ENCODE results near the gene NOP10.
"Not testable (repeated sequence)": the region's sequence is repeated elsewhere in the genome, so short reads cannot be mapped to it uniquely, and the experiment has no call there.

Gene NOP10

GRCh38 chr15:34342737-34343575 is at the start of gene NOP10, which contains the start of gene NUTM1:
Gene NOP10, minus strand, starts transcription at chr15:34343136. Its CDS starts 63 bp downstream, at chr15:34343073.
Gene NUTM1, plus strand, starts transcription at chr15:34343315. Its CDS starts 382 bp downstream, at chr15:34343697.
- Mint-ChIP-seq H3K4me3 (no peak within 1 kb of the TSS), H3K9me3 (no peaks in the 10 kb centered on the region), H3K4me1 (ENCODE audit: low read depth) (peaks cover 24% of the 10 kb centered on the region), H3K36me3 (ENCODE audit: low read depth) (peaks cover 30% of the 10 kb centered on the region), H3K27ac (no peak within 1 kb of the TSS), H3K27me3 (ENCODE audit: low read depth) (no peaks in the 10 kb centered on the region)
- peak; percentile 93 for DNase-seq (ENCODE audit: low spot score)

- H3K4me3 Mint-ChIP-seq, H3K27ac Mint-ChIP-seq: not testable (repeated sequence)
Observed at GRCh38 chr15:34389594-34390086, 46.7 kb upstream of the NOP10 start.

DNA sequence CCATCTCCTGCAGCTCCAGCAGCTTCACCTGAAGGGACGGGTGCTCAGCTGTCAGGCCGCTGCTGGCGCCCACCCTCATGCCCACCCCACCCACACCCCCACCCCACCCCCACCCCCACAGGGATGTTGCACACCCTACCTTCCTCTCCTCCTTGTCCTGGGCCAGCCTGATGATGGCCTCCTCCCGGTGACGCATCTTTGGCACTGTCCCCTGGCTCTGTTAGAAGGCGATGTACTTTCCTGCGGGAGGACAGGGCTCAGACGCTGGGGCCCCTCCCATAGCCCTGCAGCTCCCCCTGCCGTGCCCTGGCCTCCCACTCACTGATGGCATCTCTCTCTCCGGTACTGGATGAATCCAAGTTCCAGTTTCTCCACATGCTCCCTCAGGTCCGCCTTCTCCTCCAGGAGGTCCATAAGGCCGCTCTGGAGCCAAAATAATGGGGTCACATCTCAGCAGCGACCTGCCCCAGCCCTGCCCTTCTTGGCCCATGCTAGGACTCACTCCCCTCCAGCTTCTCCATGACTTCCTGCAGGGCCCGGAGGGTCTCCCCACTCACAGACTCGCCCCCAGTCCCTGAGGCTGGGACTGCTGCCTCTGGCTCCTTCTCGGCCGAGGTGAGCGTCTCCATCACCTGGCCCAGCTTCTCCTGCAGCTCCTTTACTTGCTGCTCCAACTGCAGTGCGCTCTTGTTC is 39.0 kb upstream of the NOP10 start:
- DNase-seq (ENCODE audit: low spot score); H3K4me3 Mint-ChIP-seq; H3K36me3 Mint-ChIP-seq (ENCODE audit: low read depth); H3K4me1 Mint-ChIP-seq (ENCODE audit: low read depth); H3K27me3 Mint-ChIP-seq (ENCODE audit: low read depth); H3K9me3 Mint-ChIP-seq; H3K27ac Mint-ChIP-seq: not testable (repeated sequence)

More at GRCh38 chr15:34389594-34390086, 46.7 kb upstream of the NOP10 start:
- DNase-seq (ENCODE audit: low spot score); H3K36me3 Mint-ChIP-seq (ENCODE audit: low read depth); H3K4me1 Mint-ChIP-seq (ENCODE audit: low read depth); H3K9me3 Mint-ChIP-seq; H3K27me3 Mint-ChIP-seq (ENCODE audit: low read depth): not testable (repeated sequence)

- H3K4me3 Mint-ChIP-seq; H3K4me1 Mint-ChIP-seq (ENCODE audit: low read depth); H3K27ac Mint-ChIP-seq; DNase-seq (ENCODE audit: low spot score); H3K36me3 Mint-ChIP-seq (ENCODE audit: low read depth); H3K27me3 Mint-ChIP-seq (ENCODE audit: low read depth); H3K9me3 Mint-ChIP-seq: not testable (repeated sequence)
Observed at GRCh38 chr15:34380491-34380890, 37.6 kb upstream of the NOP10 start.

DNA sequence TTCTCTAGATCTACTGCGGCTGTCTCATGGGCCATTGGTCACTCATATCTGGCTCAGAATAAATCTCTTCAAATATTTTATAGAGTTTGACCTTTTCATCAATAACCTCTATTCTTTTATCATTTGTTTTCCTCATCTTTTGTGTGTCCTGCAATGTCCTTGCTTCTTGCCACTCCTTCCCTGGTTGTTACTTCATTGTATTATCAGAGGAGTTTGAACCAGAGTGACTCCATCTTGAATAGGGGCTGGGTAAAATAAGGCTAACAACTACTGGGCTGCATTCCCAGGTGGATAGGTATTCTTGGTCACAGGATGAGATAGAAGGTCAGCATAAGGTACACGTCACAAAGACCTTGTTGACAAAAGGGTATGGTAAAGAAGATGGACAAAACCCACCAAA is 33.9 kb upstream of the NOP10 start:
- no peaks in the 10 kb centered on the region for H3K27me3 Mint-ChIP-seq (ENCODE audit: low read depth)
- H3K4me3 Mint-ChIP-seq = no peak overlapping the region
- peaks cover 5% of the 10 kb centered on the region for H3K36me3 Mint-ChIP-seq (ENCODE audit: low read depth)
- H3K4me1 Mint-ChIP-seq (ENCODE audit: low read depth) = no peaks in the 10 kb centered on the region
- H3K27ac Mint-ChIP-seq = no peak overlapping the region
- H3K9me3 Mint-ChIP-seq = peaks cover under 1% of the 10 kb centered on the region
- DNase-seq (ENCODE audit: low spot score) = no peak

GRCh38 chr15:34375541-34375940 is 32.6 kb upstream of the NOP10 start:
- H3K9me3 Mint-ChIP-seq; H3K27ac Mint-ChIP-seq; H3K27me3 Mint-ChIP-seq (ENCODE audit: low read depth); DNase-seq (ENCODE audit: low spot score); H3K4me3 Mint-ChIP-seq; H3K4me1 Mint-ChIP-seq (ENCODE audit: low read depth): not testable (repeated sequence)
- peaks cover 10% of the 10 kb centered on the region for H3K36me3 Mint-ChIP-seq (ENCODE audit: low read depth)

DNA sequence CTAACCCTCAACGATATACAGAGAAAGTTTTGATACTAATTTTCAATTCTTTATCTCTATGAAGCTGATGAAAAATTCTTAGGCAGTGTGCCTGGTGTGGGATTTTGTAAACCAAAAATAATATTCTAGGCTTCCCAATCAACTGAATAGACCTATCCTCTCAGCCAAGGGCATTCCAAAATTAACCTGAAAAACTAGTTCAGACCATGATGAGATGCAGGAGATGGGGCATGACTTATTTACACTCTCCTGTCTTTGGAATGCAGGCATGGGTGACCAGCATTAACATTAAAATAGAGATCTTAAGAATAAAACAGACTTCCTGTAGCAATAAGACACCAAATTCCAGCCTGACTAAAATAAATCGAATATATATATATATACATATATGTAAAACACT is 31.9 kb upstream of the NOP10 start:
- peaks cover 3% of the 10 kb centered on the region for H3K4me1 Mint-ChIP-seq (ENCODE audit: low read depth)
- no peak for DNase-seq (ENCODE audit: low spot score)
- H3K4me3 Mint-ChIP-seq = no peak overlapping the region
- peaks cover 10% of the 10 kb centered on the region for H3K36me3 Mint-ChIP-seq (ENCODE audit: low read depth)
- H3K9me3 Mint-ChIP-seq = peaks cover 6% of the 10 kb centered on the region
- no peak overlapping the region for H3K27ac Mint-ChIP-seq
- H3K27me3 Mint-ChIP-seq (ENCODE audit: low read depth) = no peaks in the 10 kb centered on the region

- DNase-seq (ENCODE audit: low spot score) = no peak
- Mint-ChIP-seq H3K4me3 (no peak overlapping the region), H3K27me3 (ENCODE audit: low read depth) (no peaks in the 10 kb centered on the region), H3K9me3 (peaks cover 6% of the 10 kb centered on the region), H3K36me3 (ENCODE audit: low read depth) (peaks cover 6% of the 10 kb centered on the region), H3K4me1 (ENCODE audit: low read depth) (peaks cover 5% of the 10 kb centered on the region), H3K27ac (no peak overlapping the region)
Observed at GRCh38 chr15:34373951-34374350, 31.0 kb upstream of the NOP10 start.

GRCh38 chr15:34370643-34371042 is 27.7 kb upstream of the NOP10 start:
- H3K27ac Mint-ChIP-seq = no peak overlapping the region
- H3K4me3 Mint-ChIP-seq = no peak overlapping the region
- peaks cover 6% of the 10 kb centered on the region for H3K9me3 Mint-ChIP-seq
- peaks cover 8% of the 10 kb centered on the region for H3K36me3 Mint-ChIP-seq (ENCODE audit: low read depth)
- H3K27me3 Mint-ChIP-seq (ENCODE audit: low read depth) = no peaks in the 10 kb centered on the region
- H3K4me1 Mint-ChIP-seq (ENCODE audit: low read depth) = peaks cover 10% of the 10 kb centered on the region
- DNase-seq (ENCODE audit: low spot score) = no peak

DNA sequence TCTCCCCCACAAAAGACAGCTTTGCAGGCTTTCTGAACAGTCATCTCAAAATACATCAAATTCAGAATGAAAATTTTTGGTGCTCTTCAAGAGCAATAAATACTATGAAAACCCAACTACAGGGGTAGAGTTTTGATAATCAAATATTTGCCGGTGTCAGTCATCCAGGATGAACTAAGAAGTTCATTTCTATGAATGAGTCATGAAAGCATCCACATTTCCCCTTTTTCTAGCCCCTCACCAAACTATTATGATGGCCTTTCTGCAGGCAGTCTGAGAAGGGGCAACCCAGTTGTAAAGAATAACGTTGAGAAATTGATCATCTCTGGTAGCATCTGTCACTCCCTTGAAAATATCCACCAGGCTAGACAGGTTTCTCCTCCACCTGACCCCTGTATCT is 27.2 kb upstream of the NOP10 start:
- peaks cover 6% of the 10 kb centered on the region for H3K9me3 Mint-ChIP-seq
- H3K4me1 Mint-ChIP-seq (ENCODE audit: low read depth) = peaks cover 15% of the 10 kb centered on the region
- no peaks in the 10 kb centered on the region for H3K27me3 Mint-ChIP-seq (ENCODE audit: low read depth)
- peaks cover 8% of the 10 kb centered on the region for H3K36me3 Mint-ChIP-seq (ENCODE audit: low read depth)
- no peak for DNase-seq (ENCODE audit: low spot score)
- peak overlapping the region; percentile 15 for H3K4me3 Mint-ChIP-seq
- no peak overlapping the region for H3K27ac Mint-ChIP-seq

DNA sequence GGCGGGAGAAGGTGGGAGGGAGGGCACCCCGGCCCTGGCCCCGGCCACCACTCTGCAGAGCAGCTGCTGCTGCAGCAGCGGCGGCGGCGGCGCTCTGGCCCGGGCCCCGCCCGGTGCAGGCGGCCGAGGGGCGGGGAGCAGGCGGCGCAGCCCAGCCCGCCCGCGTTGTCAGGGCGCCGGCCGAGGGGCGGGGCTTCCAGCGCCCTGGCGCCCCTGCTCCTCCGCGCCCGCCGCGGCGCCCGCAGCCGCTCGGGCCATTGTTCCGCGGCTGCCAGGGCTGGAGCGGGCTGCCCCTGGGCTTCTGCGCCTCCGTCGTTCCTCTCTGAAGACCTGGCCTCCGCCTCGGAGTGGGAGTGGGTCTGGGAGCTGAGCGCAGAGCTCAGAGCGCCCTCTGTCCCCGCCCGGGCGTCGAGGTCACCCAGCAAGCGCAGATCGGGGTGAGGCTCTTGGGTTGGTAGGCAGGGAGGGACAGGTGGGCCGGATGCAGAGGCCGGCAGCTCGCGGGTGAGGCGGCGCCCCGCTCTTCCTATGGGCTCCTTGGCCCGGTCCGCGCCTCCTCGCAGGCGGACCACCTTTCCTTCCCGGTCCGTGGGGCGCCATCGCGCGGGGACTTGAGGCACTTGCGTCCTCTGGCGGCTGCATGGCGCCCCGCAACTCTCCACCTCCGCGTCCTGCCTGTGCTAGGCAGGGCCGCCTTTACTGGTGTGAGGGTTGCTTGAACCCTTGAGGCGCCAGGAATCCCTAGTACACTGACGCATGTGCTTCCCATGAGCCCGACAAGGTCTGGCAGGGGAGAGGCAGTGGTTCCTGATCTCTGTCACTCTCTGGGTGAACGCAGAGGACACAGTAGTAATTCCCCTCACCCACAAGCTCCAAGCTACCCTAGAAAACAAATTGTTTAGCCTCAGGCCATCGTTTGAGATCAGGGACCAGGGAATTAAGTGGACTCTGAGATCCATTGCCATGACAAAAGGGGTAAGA is 24.5 kb upstream of the NOP10 start, which contains the start of gene LPCAT4:
Gene LPCAT4 (minus strand): TSS at position 96 of the 981 bp plus-strand sequence. CDS start 96 bp downstream, outside the sequence.
- H3K9me3 Mint-ChIP-seq = peaks cover 6% of the 10 kb centered on the region
- peaks cover 22% of the 10 kb centered on the region for H3K4me1 Mint-ChIP-seq (ENCODE audit: low read depth)
- peaks cover 26% of the 10 kb centered on the region for H3K36me3 Mint-ChIP-seq (ENCODE audit: low read depth)
- peak within 1 kb of the TSS; percentile 98 for H3K27ac Mint-ChIP-seq
- peak within 1 kb of the TSS; percentile 97 for H3K4me3 Mint-ChIP-seq
- DNase-seq (ENCODE audit: low spot score) = peak; percentile 89
- no peaks in the 10 kb centered on the region for H3K27me3 Mint-ChIP-seq (ENCODE audit: low read depth)

DNA sequence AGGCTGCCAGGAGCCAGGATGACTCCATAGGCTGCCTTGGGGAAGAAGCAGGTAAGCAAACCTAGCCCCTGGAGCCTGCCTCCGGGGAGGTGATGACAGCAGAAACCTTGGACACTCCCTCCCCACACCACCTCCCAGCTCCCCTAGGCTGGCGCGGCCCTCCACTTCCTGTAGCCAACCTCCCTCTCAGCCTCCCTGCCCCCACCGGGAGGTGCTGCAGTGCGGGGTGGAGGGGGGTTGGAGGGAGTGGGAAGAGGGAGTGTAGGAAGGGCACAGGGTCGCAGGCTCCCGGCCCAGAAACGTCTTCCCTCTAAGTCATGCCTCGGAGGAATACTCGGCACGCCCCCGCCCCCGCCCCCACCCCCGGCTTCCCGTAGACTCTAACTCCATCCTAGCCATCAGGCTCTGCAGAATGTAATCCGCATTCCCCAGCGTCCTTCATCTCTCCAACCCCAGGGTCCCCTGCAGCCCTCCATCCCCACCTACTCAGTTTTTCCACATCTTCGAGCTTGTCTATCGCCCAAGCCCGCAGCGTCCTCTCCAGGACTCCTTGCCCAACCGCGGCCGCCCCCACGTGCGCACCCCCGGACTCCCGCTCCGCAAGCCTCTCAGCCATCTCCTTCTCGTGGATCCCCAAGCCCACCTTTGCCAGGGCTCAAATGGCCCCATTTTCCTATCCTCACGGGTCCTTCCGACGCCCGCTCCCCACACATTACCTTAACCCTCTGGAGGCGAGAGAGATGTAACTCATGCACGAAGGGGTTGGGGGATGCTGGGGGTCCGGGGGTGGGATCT is 23.5 kb upstream of the NOP10 start:
- peaks cover 29% of the 10 kb centered on the region for H3K36me3 Mint-ChIP-seq (ENCODE audit: low read depth)
- H3K4me3 Mint-ChIP-seq = peak overlapping the region; percentile 97
- H3K4me1 Mint-ChIP-seq (ENCODE audit: low read depth) = peaks cover 23% of the 10 kb centered on the region
- DNase-seq (ENCODE audit: low spot score) = peak; percentile 44
- peak overlapping the region; percentile 87 for H3K27ac Mint-ChIP-seq
- H3K9me3 Mint-ChIP-seq = peaks cover 1% of the 10 kb centered on the region
- H3K27me3 Mint-ChIP-seq (ENCODE audit: low read depth) = no peaks in the 10 kb centered on the region

- H3K4me1 Mint-ChIP-seq (ENCODE audit: low read depth) = peaks cover 23% of the 10 kb centered on the region
- DNase-seq (ENCODE audit: low spot score) = no peak
- H3K36me3 Mint-ChIP-seq (ENCODE audit: low read depth) = peaks cover 33% of the 10 kb centered on the region
- H3K9me3 Mint-ChIP-seq = no peaks in the 10 kb centered on the region
- no peaks in the 10 kb centered on the region for H3K27me3 Mint-ChIP-seq (ENCODE audit: low read depth)
- peak overlapping the region; percentile 69 for H3K27ac Mint-ChIP-seq
- peak overlapping the region; percentile 97 for H3K4me3 Mint-ChIP-seq
Observed at GRCh38 chr15:34365836-34366235, 22.9 kb upstream of the NOP10 start.

Measured in T-helper 2 cell treated with Interferon-gamma antibody and Interleukin-4, amounts not matched to agents 5 μg/mL and 100 μg/mL, for 36 hours (primary cell).